Common myeloid progenitor, CD34-positive (primary cell): ENCODE results near the gene DOCK9.

Experiments
- CTCF ChIA-PET: fragments of 350-600 bp; sonication (Branson Sonifier 250); formaldehyde crosslinking; loops from one replicate; lab custom pipeline; 2021; ENCODE audit warnings: antibody characterized with exemption; lab: Charles Lee
- POLR2A ChIA-PET: fragments of 350-600 bp; sonication (Branson Sonifier 250); formaldehyde crosslinking; loops from one replicate; lab custom pipeline; 2021; ENCODE audit warnings: antibody characterized with exemption; lab: Charles Lee
- DNase-seq, 3 donors: peaks; one replicate each; pipeline versions ENCODE4 v3.0.0 to v3.0.0-alpha.2; 2013
- H3K27ac ChIP-seq, 2 experiments: 1 replicate in 1 of 2; 2 replicates in 1 of 2; pipeline ENCODE4 v1.7.0; 2013; ENCODE audit warnings: inconsistent platforms in 2 of 2, low read length in 2 of 2, mild to moderate bottlenecking in 2 of 2, low read depth in 1 of 2, moderate library complexity in 1 of 2; ENCODE audit not compliant: severe bottlenecking in 2 of 2, insufficient read depth in 1 of 2, poor library complexity in 1 of 2
- H3K27me3 ChIP-seq, 5 experiments: replicated peaks in 2 of 5; 1 replicate in 3 of 5; 2 replicates in 2 of 5; pipeline versions ENCODE4 v1.6.1 to v1.7.0; 2013; ENCODE audit warnings: low read length in 4 of 5, mild to moderate bottlenecking in 2 of 5, moderate library complexity in 2 of 5, inconsistent platforms in 1 of 5; ENCODE audit not compliant: insufficient read depth in 5 of 5, control insufficient read depth in 4 of 5
- H3K36me3 ChIP-seq, 4 experiments: 1 replicate in 2 of 4; 2 replicates in 2 of 4; pipeline versions ENCODE4 v1.6.1 to v1.7.0; 2013; ENCODE audit warnings: low read length in 3 of 4, control low read depth in 1 of 4, mild to moderate bottlenecking in 1 of 4; ENCODE audit not compliant: control insufficient read depth in 4 of 4, insufficient read depth in 4 of 4
- H3K4me1 ChIP-seq, 4 experiments: 1 replicate in 3 of 4; 2 replicates in 1 of 4; pipeline versions ENCODE4 v1.6.1 to v1.7.1; 2013; ENCODE audit warnings: low read length in 3 of 4, mild to moderate bottlenecking in 3 of 4, control low read depth in 1 of 4, inconsistent platforms in 1 of 4, moderate library complexity in 1 of 4; ENCODE audit not compliant: control insufficient read depth in 4 of 4, insufficient read depth in 4 of 4; ENCODE audit errors: control extremely low read depth in 1 of 4
- H3K4me3 ChIP-seq, 7 experiments: 1 replicate in 4 of 7; 2 replicates in 3 of 7; pipeline versions ENCODE4 v1.5.1 to v1.7.0; 2013; ENCODE audit warnings: mild to moderate bottlenecking in 7 of 7, low read length in 6 of 7, moderate library complexity in 6 of 7, inconsistent platforms in 2 of 7, low read depth in 2 of 7, control low read depth in 1 of 7; ENCODE audit not compliant: insufficient read depth in 4 of 7, control insufficient read depth in 1 of 7; ENCODE audit errors: extremely low read depth in 1 of 7
- H3K9me3 ChIP-seq, 5 experiments: 1 replicate in 4 of 5; 2 replicates in 1 of 5; pipeline versions ENCODE4 v1.6.1 to v1.7.1; 2013; ENCODE audit warnings: low read length in 4 of 5, mild to moderate bottlenecking in 2 of 5, inconsistent platforms in 1 of 5, low read depth in 1 of 5, moderate library complexity in 1 of 5; ENCODE audit not compliant: control insufficient read depth in 4 of 5, insufficient read depth in 2 of 5; ENCODE audit errors: control extremely low read depth in 1 of 5
- WGBS: methylation state at CpG from one replicate; pipeline ENCODE4 v1.1.5; 2013; ENCODE audit not compliant: insufficient coverage; 5-methylcytosine and 5-hydroxymethylcytosine counted together

DOCK9 gene

DNA sequence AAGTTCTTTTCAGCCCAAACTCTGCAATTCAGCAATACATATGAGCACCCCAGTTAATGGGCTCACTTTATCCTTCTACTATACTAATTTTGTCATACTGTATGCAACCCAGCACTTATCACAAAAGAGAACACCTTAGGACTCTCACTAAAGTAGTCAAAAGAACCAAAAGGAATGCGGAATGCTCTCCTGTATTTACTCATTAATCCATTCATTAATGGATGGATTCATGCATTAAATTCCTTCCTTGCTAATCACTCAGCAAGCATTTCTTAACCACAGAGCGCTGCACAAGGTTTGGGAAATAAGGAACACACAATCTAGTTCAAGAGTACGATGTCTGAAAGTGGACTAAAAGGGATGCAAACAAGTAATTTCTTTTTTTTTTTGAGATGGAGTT is 12.8 kb upstream of the DOCK9 start:
- Histone ChIP-seq H3K4me3 (no peak overlapping the region), H3K27ac (no peak overlapping the region), H3K36me3 (no peaks in the 10 kb centered on the region), H3K27me3 (peaks cover 0 to 5% (median 0%) of the 10 kb centered on the region in 5 experiments), H3K9me3 (peaks cover 0 to 5% (median 0%) of the 10 kb centered on the region in 5 experiments), H3K4me1 (peaks cover 0 to 3% (median 0%) of the 10 kb centered on the region in 4 experiments)
- CTCF ChIA-PET: no interaction called here
- POLR2A ChIA-PET: no interaction called here
- WGBS: 100% methylated on average over 3 of the region's 3 CpGs
- no peak for DNase-seq

DNA sequence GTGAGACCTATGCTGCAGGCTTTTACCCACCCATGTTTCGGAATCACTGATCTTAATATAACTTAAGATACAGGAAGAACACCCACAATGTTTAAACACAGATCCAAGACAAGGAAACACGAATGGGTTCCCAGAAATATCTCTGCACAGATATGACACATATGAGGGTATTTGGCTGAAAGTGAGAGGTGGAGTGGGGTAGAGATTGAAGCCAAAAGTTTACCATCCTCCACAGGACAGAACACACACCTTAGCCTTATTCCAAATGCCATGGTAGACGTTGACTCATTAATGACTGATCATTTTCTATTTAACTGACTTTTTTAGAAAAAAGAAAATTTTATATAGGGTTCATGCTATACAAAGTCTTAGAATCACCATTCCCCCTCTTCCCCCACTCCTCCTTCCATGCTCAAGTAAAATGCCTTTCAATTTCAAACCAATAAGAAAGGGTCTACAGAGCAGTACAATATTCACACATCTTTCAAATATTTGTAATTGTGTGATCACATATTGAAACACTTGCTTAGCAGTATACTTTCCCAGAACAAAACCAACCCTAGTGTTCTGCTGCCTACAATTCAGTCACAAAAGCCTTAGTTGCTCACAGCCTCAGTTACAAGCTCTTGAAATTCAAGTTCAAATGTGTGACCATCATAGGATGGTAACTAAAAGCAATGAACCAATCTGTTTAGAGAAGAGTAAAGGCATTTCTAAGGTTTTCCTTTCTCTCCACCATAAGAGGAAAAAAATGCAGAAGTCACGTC is 11.8 kb upstream of the DOCK9 start:
- Histone ChIP-seq H3K36me3 (no peaks in the 10 kb centered on the region), H3K27ac (no peak overlapping the region), H3K4me1 (no peaks in the 10 kb centered on the region), H3K4me3 (no peak overlapping the region), H3K9me3 (peaks cover 0 to 5% (median 0%) of the 10 kb centered on the region in 5 experiments), H3K27me3 (peaks cover 0 to 5% (median 0%) of the 10 kb centered on the region in 5 experiments)
- ChIA-PET POLR2A (no interaction called here), CTCF (no interaction called here)
- no peak for DNase-seq
- no CpG with 5 or more reads among the region's 4 CpGs for WGBS

DNA sequence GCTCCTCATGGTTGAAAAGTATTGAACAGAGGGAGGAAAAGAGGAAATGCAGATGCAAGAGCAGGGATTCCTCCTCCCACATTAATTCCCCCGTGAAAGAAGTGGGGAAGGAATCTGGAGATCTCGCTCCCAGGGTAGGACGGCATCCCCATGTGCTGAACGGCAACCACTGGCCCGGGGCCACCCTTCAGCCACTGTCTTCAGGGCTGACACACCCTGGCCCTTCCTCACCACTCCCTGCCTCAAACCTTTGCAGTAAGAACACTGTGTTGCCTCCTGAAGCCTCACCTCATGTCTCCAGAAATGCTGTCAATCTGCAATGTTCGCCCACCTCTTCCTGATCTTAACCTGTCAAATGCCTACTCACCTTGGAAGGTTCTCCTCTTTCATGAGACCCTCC is 10.9 kb upstream of the DOCK9 start:
- peaks cover 0 to 5% (median 0%) of the 10 kb centered on the region in 5 experiments for H3K9me3 ChIP-seq
- CTCF ChIA-PET: interaction anchor here (0.6 to 2.3 kb wide), 2 partner anchors 12 to 13 kb away, joined by 3 to 5 read pairs; no protein-coding TSS in a partner anchor
- DNase-seq: no peak
- peaks cover 0 to 5% (median 0%) of the 10 kb centered on the region in 5 experiments for H3K27me3 ChIP-seq
- H3K27ac ChIP-seq: no peak overlapping the region
- no peaks in the 10 kb centered on the region for H3K4me1 ChIP-seq
- WGBS: 91% methylated on average over 4 of the region's 6 CpGs
- H3K4me3 ChIP-seq: no peak overlapping the region
- POLR2A ChIA-PET: no interaction called here
- no peaks in the 10 kb centered on the region for H3K36me3 ChIP-seq

DNA sequence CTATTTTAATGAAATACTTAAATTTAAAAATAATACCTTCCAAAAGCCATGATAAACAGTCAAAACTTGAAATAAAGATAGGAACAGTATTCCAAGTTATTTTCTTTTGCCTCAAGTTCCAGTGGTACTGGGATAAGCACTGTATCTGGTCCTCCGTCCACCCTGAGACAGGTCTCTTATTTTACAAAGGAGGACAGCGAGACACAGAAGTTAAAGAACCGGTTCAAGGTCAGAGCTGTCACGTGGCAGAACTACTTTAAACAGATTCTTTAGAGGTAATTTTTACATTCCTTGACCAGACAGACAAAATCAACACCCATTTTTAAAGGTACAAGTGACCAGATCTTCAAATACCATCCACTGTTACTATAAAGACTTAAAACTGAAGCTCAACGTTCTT is 10.4 kb upstream of the DOCK9 start:
- Histone ChIP-seq H3K4me1 (peaks cover 0 to under 1% (median 0%) of the 10 kb centered on the region in 4 experiments), H3K9me3 (peaks cover 0 to 5% (median 0%) of the 10 kb centered on the region in 5 experiments), H3K27me3 (peaks cover 0 to 5% (median 0%) of the 10 kb centered on the region in 5 experiments), H3K36me3 (no peaks in the 10 kb centered on the region), H3K27ac (no peak overlapping the region), H3K4me3 (no peak overlapping the region)
- WGBS: 90% methylated on average over 4 of the region's 5 CpGs
- DNase-seq: no peak
- ChIA-PET POLR2A (no interaction called here), CTCF (interaction anchor here (0.6 to 2.3 kb wide), 2 partner anchors 12 kb away, joined by 3 to 5 read pairs; no protein-coding TSS in a partner anchor)

DNA sequence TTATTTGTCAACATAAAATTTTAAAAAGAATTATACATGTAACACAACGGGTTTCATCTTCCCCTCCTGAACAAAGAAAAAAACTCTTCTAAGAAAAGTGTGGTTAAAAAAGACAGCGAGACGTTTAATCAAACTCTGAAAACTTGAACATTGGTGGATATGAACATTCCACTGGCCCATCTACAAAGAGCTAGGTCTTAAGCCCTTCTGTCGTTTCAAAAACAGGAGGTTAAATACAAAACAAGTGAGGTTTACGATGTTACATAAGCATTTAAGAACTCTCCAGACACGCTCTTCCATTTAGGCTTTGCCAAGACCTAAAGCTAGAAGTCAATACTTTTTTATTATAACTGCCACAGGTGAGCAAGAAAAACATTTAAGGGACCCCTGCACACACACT is 9.4 kb upstream of the DOCK9 start:
- CTCF ChIA-PET: interaction anchor here (0.6 to 2.3 kb wide), 3 partner anchors 13 to 18 kb away, joined by 3 to 5 read pairs (median 4); no protein-coding TSS in a partner anchor
- POLR2A ChIA-PET: no interaction called here
- H3K27ac ChIP-seq: no peak overlapping the region
- H3K9me3 ChIP-seq: peaks cover 0 to 5% (median 0%) of the 10 kb centered on the region in 5 experiments
- 90% methylated on average over 5 of the region's 6 CpGs for WGBS
- H3K36me3 ChIP-seq: no peaks in the 10 kb centered on the region
- no peak for DNase-seq
- peaks cover 0 to 5% (median 0%) of the 10 kb centered on the region in 5 experiments for H3K27me3 ChIP-seq
- peaks cover 0 to 3% (median under 1%) of the 10 kb centered on the region in 4 experiments for H3K4me1 ChIP-seq
- H3K4me3 ChIP-seq: no peak overlapping the region

DNA sequence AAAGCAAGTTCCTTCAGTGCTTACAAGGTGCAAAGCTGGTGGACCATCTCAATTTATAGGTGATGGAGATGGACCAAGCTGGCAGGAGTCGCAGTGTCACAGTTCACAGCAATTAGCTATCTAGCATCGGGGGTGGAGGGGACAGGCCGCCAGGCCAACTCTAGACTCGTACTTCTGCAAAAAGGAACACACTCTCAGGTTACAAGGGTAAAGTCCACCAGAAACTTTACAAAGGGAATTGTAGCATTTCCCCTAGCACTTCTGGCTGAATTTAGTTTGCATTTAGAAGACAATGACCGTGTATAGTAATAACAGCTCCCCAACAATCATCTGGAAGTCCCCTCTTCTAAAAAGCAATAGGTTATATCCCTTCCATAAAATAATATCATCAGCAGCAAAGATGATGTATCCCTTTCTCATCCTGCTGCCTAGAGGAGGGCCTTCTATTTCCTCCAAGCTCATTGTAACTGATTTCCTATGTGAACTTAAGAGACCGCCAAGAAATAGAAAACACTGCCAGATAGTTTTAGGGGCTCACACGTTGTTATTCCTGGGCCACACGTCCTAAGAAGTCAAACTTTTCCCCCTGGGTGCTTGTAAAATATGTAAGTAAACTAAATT is 8.5 kb upstream of the DOCK9 start:
- ChIA-PET CTCF (interaction anchor here (1.3 to 2.2 kb wide), 3 partner anchors 16 to 87 kb away, joined by 4 read pairs; no protein-coding TSS in a partner anchor), POLR2A (no interaction called here)
- Histone ChIP-seq H3K36me3 (no peaks in the 10 kb centered on the region), H3K4me3 (no peak overlapping the region), H3K9me3 (peaks cover 0 to 5% (median 0%) of the 10 kb centered on the region in 5 experiments), H3K4me1 (peaks cover 0 to 10% (median 5%) of the 10 kb centered on the region in 4 experiments), H3K27me3 (peaks cover 0 to 5% (median 0%) of the 10 kb centered on the region in 5 experiments), H3K27ac (no peak overlapping the region)
- WGBS: 98% methylated on average over 5 of the region's 8 CpGs
- DNase-seq: no peak
